Body of pancreas (tissue), 4 donors: ENCODE measurements around the gene ORAI2. TPM values are rescaled to one million over a fixed set of nuclear protein-coding genes. Genes with fewer than 3 reads are reported as not detected.
A peak's percentile ranks its signal among the peaks of the same experiment; 100 is the strongest.

Experiments used
- ATAC-seq: fragments of 150-250 bp; one replicate; pipeline ENCODE4 v1.9.1; 2016
- DNase-seq, 4 donors: peaks; one replicate each; pipeline ENCODE4 v3.0.0-alpha.2; 2019
- H3K27ac ChIP-seq, 4 donors: fragments of 200-600 bp; sonication (generic); 1 replicate in 3 of 4; 2 replicates in 1 of 4; pipeline versions ENCODE4 v1.5.1 to v1.6.1; 2016 to 2019; ENCODE audit warnings: mild to moderate bottlenecking in 1 of 4, mixed read lengths in 1 of 4, moderate library complexity in 1 of 4
- H3K27me3 ChIP-seq, 2 donors: fragments of 200-600 bp; sonication (generic); one replicate each; pipeline ENCODE4 v1.6.0; 2016; ENCODE audit warnings: mild to moderate bottlenecking in 1 of 2
- H3K36me3 ChIP-seq, 2 donors: fragments of 200-600 bp; sonication (generic); replicated peaks in 1 of 2; 2 replicates each; pipeline ENCODE4 v1.5.1; 2016; ENCODE audit warnings: low read depth in 2 of 2; ENCODE audit not compliant: insufficient read depth in 1 of 2
- H3K4me1 ChIP-seq: fragments of 200-600 bp; sonication (generic); one replicate; pipeline ENCODE4 v1.6.0; 2016
- H3K4me3 ChIP-seq, 2 donors: fragments of 200-600 bp; sonication (generic); 1 replicate in 1 of 2; 2 replicates in 1 of 2; pipeline ENCODE4 v1.5.1; 2016 to 2019
- H3K9me3 ChIP-seq, 3 donors: fragments of 200-600 bp; sonication (generic); 1 replicate in 2 of 3; 2 replicates in 1 of 3; pipeline ENCODE4 v1.5.1; 2016
- POLR2A ChIP-seq, 3 donors: fragments of 450-650 bp; IDR thresholded peaks; one replicate each; pipeline ENCODE4 v1.6.1; 2016; ENCODE audit warnings: antibody characterized with exemption in 3 of 3, mild to moderate bottlenecking in 2 of 3
- WGBS, 2 donors: methylation state at CpG; one replicate each; pipeline ENCODE4 v1.1.5; 2017; 5-methylcytosine and 5-hydroxymethylcytosine counted together
- intact Hi-C: fragments of 100-400 bp; cut with DNase I; formaldehyde crosslinking; loops from one replicate; pipeline ENCODE4 v1.15.1; 2023
- total RNA-seq, 2 donors: library from RNA; depleted of rRNA; stranded (reverse); fragments of >200 nt; gene quantifications; one replicate each; pipeline ENCODE4 v1.1.0, GENCODE V29; 2016
- TF ChIP-seq, protein P1 (sequence below), 7 experiments: fragments of 450-650 bp in 4 of 7; fragments of 200-600 bp in 3 of 7; sonication (generic) in 3 of 7; IDR thresholded peaks; one replicate each; pipeline ENCODE4 v1.5.1; 2016 to 2019; ENCODE audit warnings: antibody characterized with exemption in 7 of 7

The ORAI2 gene
- total RNA-seq, 2 donors from 2014 or later, result 11.7 to 20.8 TPM

DNA sequence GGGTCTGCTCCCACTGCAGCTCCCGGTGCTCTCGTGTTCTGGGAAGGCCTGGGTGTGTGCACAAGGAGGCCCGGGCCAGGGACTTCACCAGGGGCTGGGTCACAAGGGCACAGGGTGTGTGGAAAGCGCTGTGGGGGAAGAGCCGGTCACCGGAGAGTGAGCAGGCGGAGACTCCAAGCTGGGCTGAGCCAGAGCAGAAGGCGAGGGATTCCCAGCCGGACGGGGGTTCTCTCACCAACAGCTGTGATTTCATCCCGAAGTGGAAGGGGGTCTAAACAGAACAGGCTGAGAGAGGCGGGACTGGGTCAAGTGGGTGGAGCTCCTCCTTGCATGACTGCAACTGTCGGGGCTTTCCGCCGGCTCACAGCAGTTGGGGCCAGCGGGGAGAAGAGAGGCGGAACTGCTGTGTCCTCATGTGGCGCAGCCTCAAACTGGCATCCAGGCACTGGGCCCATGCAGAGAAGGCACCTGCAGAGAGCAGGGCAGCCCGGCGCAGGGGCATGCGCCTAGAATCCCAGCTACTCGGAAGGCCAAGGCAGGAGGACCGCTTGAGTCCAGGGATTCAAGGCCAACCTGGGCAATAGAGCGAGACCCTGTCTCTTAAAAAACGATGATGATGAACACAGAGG lies 7.6 kb upstream of the ORAI2 start:
- Histone ChIP-seq H3K36me3 (peaks cover 0 to 7% of the 10 kb centered on the region in 2 donors), H3K27ac (peak overlapping the region in 2 of 4 donors; percentile 20 to 70), H3K9me3 (no peaks in the 10 kb centered on the region), H3K4me1 (no peaks in the 10 kb centered on the region), H3K27me3 (no peaks in the 10 kb centered on the region), H3K4me3 (no peak overlapping the region)
- ATAC-seq (no peak), DNase-seq (peak in 1 of 4 donors; percentile 56)
- WGBS, 2 donors, result 60 to 69% methylated on average over 11 to 25 of the region's 25 CpGs
- intact Hi-C loops, result no loop called here
- TF ChIP-seq, protein P1, sequence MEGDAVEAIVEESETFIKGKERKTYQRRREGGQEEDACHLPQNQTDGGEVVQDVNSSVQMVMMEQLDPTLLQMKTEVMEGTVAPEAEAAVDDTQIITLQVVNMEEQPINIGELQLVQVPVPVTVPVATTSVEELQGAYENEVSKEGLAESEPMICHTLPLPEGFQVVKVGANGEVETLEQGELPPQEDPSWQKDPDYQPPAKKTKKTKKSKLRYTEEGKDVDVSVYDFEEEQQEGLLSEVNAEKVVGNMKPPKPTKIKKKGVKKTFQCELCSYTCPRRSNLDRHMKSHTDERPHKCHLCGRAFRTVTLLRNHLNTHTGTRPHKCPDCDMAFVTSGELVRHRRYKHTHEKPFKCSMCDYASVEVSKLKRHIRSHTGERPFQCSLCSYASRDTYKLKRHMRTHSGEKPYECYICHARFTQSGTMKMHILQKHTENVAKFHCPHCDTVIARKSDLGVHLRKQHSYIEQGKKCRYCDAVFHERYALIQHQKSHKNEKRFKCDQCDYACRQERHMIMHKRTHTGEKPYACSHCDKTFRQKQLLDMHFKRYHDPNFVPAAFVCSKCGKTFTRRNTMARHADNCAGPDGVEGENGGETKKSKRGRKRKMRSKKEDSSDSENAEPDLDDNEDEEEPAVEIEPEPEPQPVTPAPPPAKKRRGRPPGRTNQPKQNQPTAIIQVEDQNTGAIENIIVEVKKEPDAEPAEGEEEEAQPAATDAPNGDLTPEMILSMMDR (IDR thresholded peaks at IDR 0.05), result no peak
- TF ChIP-seq POLR2A (IDR thresholded peaks at IDR 0.05), result peak in 1 of 3 donors; percentile 47

DNA sequence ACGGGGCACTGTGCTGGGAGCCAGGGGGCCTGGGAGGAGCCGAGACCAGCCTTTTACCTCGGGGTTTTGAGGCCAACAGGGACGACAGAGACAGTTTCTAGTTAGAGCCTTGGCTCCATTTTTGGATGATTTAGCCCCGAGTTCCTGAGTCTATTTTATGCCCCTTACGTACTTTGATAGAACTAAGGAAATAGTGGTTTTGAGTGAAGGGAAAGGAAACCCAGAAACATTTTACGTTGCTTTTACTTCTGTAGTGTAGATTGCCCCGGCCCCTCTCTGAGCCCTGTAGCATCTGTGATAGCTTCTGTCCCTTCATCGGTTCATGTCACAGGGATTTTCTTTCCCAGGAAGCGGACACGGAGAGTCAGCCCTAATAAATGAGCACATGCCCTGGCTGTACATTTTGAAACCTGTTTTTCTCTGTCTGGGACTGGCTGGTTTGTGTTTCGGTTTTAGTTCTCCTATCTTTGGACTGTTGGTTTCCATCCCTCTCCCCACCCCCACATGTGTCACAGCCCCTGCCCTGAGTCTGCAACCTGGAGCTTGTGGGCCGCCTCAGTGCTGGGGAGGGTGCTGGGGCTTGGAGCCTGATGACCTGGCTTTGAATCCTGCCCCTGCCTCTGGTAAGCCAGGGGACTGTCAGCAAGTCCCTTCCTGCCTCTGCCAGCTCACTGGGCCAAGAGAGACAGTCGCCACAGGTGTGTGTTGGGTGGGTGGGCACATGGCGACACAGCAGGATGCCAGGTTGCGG lies 6.9 kb upstream of the ORAI2 start:
- peak in 1 of 4 donors; percentile 52 for DNase-seq
- TF ChIP-seq, protein P1 (IDR thresholded peaks at IDR 0.05), result no peak
- TF ChIP-seq POLR2A (IDR thresholded peaks at IDR 0.05), result no peak
- no peak for ATAC-seq
- Histone ChIP-seq H3K27me3 (no peaks in the 10 kb centered on the region), H3K4me1 (no peaks in the 10 kb centered on the region), H3K4me3 (no peak overlapping the region), H3K27ac (peak overlapping the region in 2 of 4 donors; percentile 20 to 70), H3K9me3 (no peaks in the 10 kb centered on the region), H3K36me3 (peaks cover 0 to 5% of the 10 kb centered on the region in 2 donors)
- 84 to 87% methylated on average over 15 to 16 of the region's 16 CpGs for WGBS, 2 donors
- intact Hi-C loops, result no loop called here

DNA sequence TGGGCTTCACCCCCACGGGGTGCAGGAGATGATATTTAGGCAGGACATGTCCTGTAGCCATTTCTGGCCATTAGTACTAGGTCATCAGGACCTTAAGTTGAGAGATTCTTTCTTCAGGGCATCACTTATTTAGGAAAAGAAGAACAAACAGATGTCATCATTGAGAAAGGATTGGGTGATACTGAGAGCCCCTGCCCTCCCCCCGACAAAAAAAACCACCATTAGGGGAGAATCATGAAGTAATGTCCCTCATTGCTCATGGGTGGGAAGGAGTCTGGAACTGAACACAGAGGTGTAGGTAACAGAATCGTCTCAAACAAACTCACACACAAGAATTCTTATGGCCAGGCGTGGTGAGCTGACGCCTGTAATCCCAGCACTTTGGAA lies 6.4 kb upstream of the ORAI2 start:
- TF ChIP-seq, protein P1 (IDR thresholded peaks at IDR 0.05), result no peak
- no peak for TF ChIP-seq POLR2A (IDR thresholded peaks at IDR 0.05)
- Histone ChIP-seq H3K9me3 (no peaks in the 10 kb centered on the region), H3K36me3 (peaks cover 0 to 3% of the 10 kb centered on the region in 2 donors), H3K4me1 (no peaks in the 10 kb centered on the region), H3K4me3 (no peak overlapping the region), H3K27me3 (no peaks in the 10 kb centered on the region), H3K27ac (peak overlapping the region in 1 of 4 donors; percentile 70)
- ATAC-seq (no peak), DNase-seq (no peak)
- 80 to 90% methylated on average over 5 of the region's 5 CpGs for WGBS, 2 donors
- intact Hi-C loops, result no loop called here

DNA sequence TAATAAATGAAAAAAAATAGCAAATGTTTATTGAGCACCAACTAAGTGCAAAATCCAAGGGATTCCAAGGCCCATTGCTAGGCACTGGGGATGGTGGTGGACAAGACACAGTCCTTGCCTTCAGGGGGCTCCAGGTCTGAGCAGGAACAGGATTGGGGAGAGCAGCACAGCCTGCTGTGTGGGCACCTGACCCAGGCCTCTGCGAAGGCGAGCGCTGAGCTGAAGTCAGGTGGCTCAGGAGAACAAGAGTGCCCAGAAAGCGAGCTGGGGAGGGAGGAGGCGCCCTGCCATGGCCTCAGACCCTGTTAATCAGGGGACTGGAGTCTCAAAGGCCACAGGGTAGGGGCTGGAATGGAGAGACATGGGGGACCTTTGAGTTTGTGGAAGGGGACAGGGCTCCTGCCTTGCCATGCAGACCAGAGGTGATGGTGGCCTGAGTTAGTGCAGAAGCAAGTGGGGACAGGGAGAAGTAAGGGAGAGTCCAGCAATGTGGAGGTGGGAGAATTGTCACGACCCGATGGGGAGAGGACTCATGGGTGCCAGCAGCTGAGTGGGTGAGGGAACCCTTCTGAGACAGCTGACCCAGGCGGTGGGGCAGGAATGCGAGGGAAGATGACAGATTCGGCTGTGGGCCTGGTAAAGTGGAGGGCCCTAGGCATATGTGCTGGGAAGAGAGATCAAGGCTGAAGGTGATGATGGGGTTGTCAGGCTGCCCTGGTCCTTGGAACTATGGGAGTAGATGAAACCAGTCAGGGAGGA lies 4.1 kb upstream of the ORAI2 start:
- H3K4me1 ChIP-seq, result peaks cover 9% of the 10 kb centered on the region
- DNase-seq, result no peak
- no peak overlapping the region for H3K4me3 ChIP-seq
- no peak for TF ChIP-seq POLR2A (IDR thresholded peaks at IDR 0.05)
- TF ChIP-seq, protein P1 (IDR thresholded peaks at IDR 0.05), result no peak
- intact Hi-C loops, result no loop called here
- H3K27ac ChIP-seq, result no peak overlapping the region
- H3K27me3 ChIP-seq, result no peaks in the 10 kb centered on the region
- H3K36me3 ChIP-seq, result peaks cover 0 to 3% of the 10 kb centered on the region in 2 donors
- ATAC-seq, result no peak
- WGBS, 2 donors, result 91 to 93% methylated on average over 10 of the region's 10 CpGs
- H3K9me3 ChIP-seq, result no peaks in the 10 kb centered on the region
